IMR-90 (cell line): ENCODE data around the gene PCGF2. TPM values are rescaled to one million over a fixed set of nuclear protein-coding genes. Genes with fewer than 3 reads are reported as not detected.

ENCODE experiments used
- ATAC-seq: fragments of 200-7000 bp; cut with Tn5 transposase; 2 replicates; pipeline ENCODE4 v1.9.1; 2020; ENCODE audit warnings: low read depth, mild to moderate bottlenecking, moderate library complexity
- BruUV-seq: library from RNA; stranded (reverse); fragments of 400-500 nt; replicated peaks from 2 replicates; lab custom pipeline; 2021; lab: Mats Ljungman, UMichigan
- CTCF ChIA-PET: fragments of 300-600 bp; formaldehyde crosslinking; extraction: SDS; loops from one replicate; lab custom pipeline; 2021; ENCODE audit warnings: antibody characterized with exemption; lab: Yijun Ruan, JAX
- POLR2A ChIA-PET: fragments of 300-600 bp; sonication (Branson Sonifier 250); formaldehyde crosslinking; loops from one replicate; lab custom pipeline; 2022; ENCODE audit warnings: antibody characterized with exemption; ENCODE audit not compliant: unreplicated experiment; lab: Charles Lee
- DNase-seq: peaks from one replicate; pipeline ENCODE4 v3.0.0; 2013
- H2AFZ ChIP-seq: replicated peaks from 2 replicates; pipeline ENCODE3; 2013; ENCODE audit warnings: low read length, mild to moderate bottlenecking; ENCODE audit not compliant: poor library complexity
- H2AK5ac ChIP-seq: 2 replicates; pipeline ENCODE4 v1.6.1; 2013; ENCODE audit warnings: low read depth, low read length, inconsistent platforms
- H2AK9ac ChIP-seq: replicated peaks from 2 replicates; pipeline ENCODE3; 2013; ENCODE audit warnings: mild to moderate bottlenecking, low read depth, low read length, moderate library complexity; ENCODE audit not compliant: poor library complexity
- H2BK120ac ChIP-seq: 2 replicates; pipeline ENCODE4 v1.6.1; 2013; ENCODE audit warnings: low read depth, low read length, inconsistent platforms
- H2BK15ac ChIP-seq: 3 replicates; pipeline ENCODE4 v1.6.1; 2013; ENCODE audit warnings: low read depth, low read length, inconsistent platforms
- H2BK20ac ChIP-seq: 2 replicates; pipeline ENCODE4 v1.6.1; 2013; ENCODE audit warnings: low read depth, mild to moderate bottlenecking, inconsistent platforms, low read length, moderate library complexity
- H2BK5ac ChIP-seq: 2 replicates; pipeline ENCODE4 v1.6.1; 2013; ENCODE audit warnings: mild to moderate bottlenecking, low read depth, low read length, inconsistent platforms; ENCODE audit not compliant: poor library complexity, severe bottlenecking
- H3K14ac ChIP-seq: replicated peaks from 2 replicates; pipeline ENCODE4 v1.6.1; 2013; ENCODE audit warnings: low read depth, low read length, inconsistent platforms
- H3K18ac ChIP-seq: 2 replicates; pipeline ENCODE4 v1.6.1; 2013; ENCODE audit warnings: low read depth, low read length, control low read depth
- H3K23ac ChIP-seq: 2 replicates; pipeline ENCODE4 v1.6.1; 2013; ENCODE audit warnings: low read depth, low read length, inconsistent platforms
- H3K27ac ChIP-seq: 2 replicates; pipeline ENCODE4 v1.5.1; 2013; ENCODE audit warnings: mild to moderate bottlenecking, control low read depth, low read length; ENCODE audit not compliant: insufficient read depth
- H3K27me3 ChIP-seq: 2 replicates; pipeline ENCODE4 v1.6.1; 2013; ENCODE audit warnings: low read length; ENCODE audit not compliant: control insufficient read depth, insufficient read depth
- H3K36me3 ChIP-seq: 2 replicates; pipeline ENCODE4 v1.6.1; 2013; ENCODE audit warnings: low read length, mixed read lengths; ENCODE audit not compliant: control insufficient read depth, insufficient read depth
- H3K4ac ChIP-seq: 2 replicates; pipeline ENCODE4 v1.6.1; 2013; ENCODE audit warnings: low read depth, low read length, inconsistent platforms
- H3K4me1 ChIP-seq: 2 replicates; pipeline ENCODE4 v1.6.1; 2013; ENCODE audit warnings: low read length, mixed read lengths; ENCODE audit not compliant: control insufficient read depth, insufficient read depth
- H3K4me2 ChIP-seq: 2 replicates; pipeline ENCODE4 v1.6.1; 2013; ENCODE audit warnings: low read depth, mild to moderate bottlenecking, control low read depth, low read length, moderate library complexity
- H3K4me3 ChIP-seq: 2 replicates; pipeline ENCODE4 v1.5.1; 2013; ENCODE audit warnings: low read depth, mild to moderate bottlenecking, control low read depth, low read length, moderate library complexity; ENCODE audit not compliant: insufficient read depth
- H3K56ac ChIP-seq: 2 replicates; pipeline ENCODE4 v1.6.1; 2013; ENCODE audit warnings: low read length, inconsistent platforms; ENCODE audit not compliant: insufficient read depth; ENCODE audit errors: extremely low read depth
- H3K79me1 ChIP-seq, 2 experiments: 2 replicates each; pipeline ENCODE4 v1.6.1; 2013; ENCODE audit warnings: low read length in 2 of 2, inconsistent platforms in 1 of 2, low read depth in 1 of 2
- H3K9ac ChIP-seq: 2 replicates; pipeline ENCODE4 v1.6.1; 2013; ENCODE audit warnings: low read depth, low read length, control low read depth
- H3K9me1 ChIP-seq: 2 replicates; pipeline ENCODE4 v1.6.1; 2013; ENCODE audit warnings: low read length, inconsistent platforms; ENCODE audit not compliant: insufficient read depth
- H3K9me3 ChIP-seq: 2 replicates; pipeline ENCODE4 v1.6.1; 2013; ENCODE audit warnings: low read length; ENCODE audit not compliant: control insufficient read depth, insufficient read depth
- H4K20me1 ChIP-seq: 2 replicates; pipeline ENCODE4 v1.6.1; 2013; ENCODE audit warnings: low read length, inconsistent platforms; ENCODE audit not compliant: insufficient read depth
- H4K5ac ChIP-seq: 2 replicates; pipeline ENCODE4 v1.6.1; 2013; ENCODE audit warnings: mild to moderate bottlenecking, low read depth, low read length, control low read depth
- H4K8ac ChIP-seq, 2 experiments: 2 replicates each; pipeline ENCODE4 v1.6.1; 2013; ENCODE audit warnings: low read depth in 2 of 2, low read length in 2 of 2, control low read depth in 1 of 2, inconsistent platforms in 1 of 2
- H4K91ac ChIP-seq: 2 replicates; pipeline ENCODE4 v1.6.1; 2013; ENCODE audit warnings: low read depth, low read length, inconsistent platforms; ENCODE audit not compliant: insufficient read depth
- BHLHE40 ChIP-seq: fragments of 150-350 bp; IDR thresholded peaks from 2 replicates; pipeline ENCODE4 v1.6.1; 2016; ENCODE audit warnings: mild to moderate bottlenecking, low read depth, low read length
- CHD1 ChIP-seq: IDR thresholded peaks from 2 replicates; pipeline ENCODE4 v1.6.1; 2012; ENCODE audit warnings: low read depth, low read length, improper control_type of control experiment
- ELK1 ChIP-seq: fragments of 150-350 bp; IDR thresholded peaks from 2 replicates; pipeline ENCODE4 v1.6.1; 2016; ENCODE audit warnings: low read depth, mild to moderate bottlenecking, low read length, moderate library complexity, borderline replicate concordance
- FOS ChIP-seq: fragments of 150-350 bp; IDR thresholded peaks from 2 replicates; pipeline ENCODE4 v1.6.1; 2016; ENCODE audit warnings: low read depth, low read length
- MAFK ChIP-seq: IDR thresholded peaks from 2 replicates; pipeline ENCODE4 v1.6.1; 2012; ENCODE audit warnings: low read depth, low read length, improper control_type of control experiment
- MAZ ChIP-seq: IDR thresholded peaks from 2 replicates; pipeline ENCODE4 v1.6.1; 2012; ENCODE audit warnings: low read depth, mild to moderate bottlenecking, low read length, improper control_type of control experiment, moderate library complexity, borderline replicate concordance
- POLR2A ChIP-seq: IDR thresholded peaks from 2 replicates; pipeline ENCODE4 v1.6.1; 2012; ENCODE audit warnings: mild to moderate bottlenecking, low read depth, low read length
- RAD21 ChIP-seq: IDR thresholded peaks from 2 replicates; pipeline ENCODE4 v1.6.1; 2012; ENCODE audit warnings: low read length, improper control_type of control experiment
- RCOR1 ChIP-seq: IDR thresholded peaks from 2 replicates; pipeline ENCODE4 v1.6.1; 2012; ENCODE audit warnings: mild to moderate bottlenecking, low read length, improper control_type of control experiment; ENCODE audit not compliant: insufficient replicate concordance
- RFX5 ChIP-seq: IDR thresholded peaks from 2 replicates; pipeline ENCODE4 v1.8.0; 2012; ENCODE audit warnings: low read depth, mild to moderate bottlenecking, low read length, moderate library complexity
- SMC3 ChIP-seq: fragments of 150-350 bp; IDR thresholded peaks from 2 replicates; pipeline ENCODE4 v1.6.1; 2016; ENCODE audit warnings: low read depth, mild to moderate bottlenecking, antibody characterized with exemption, low read length, moderate library complexity
- USF2 ChIP-seq: fragments of 150-350 bp; IDR thresholded peaks from 2 replicates; pipeline ENCODE4 v1.6.1; 2017; ENCODE audit warnings: mild to moderate bottlenecking, antibody characterized with exemption, low read length, low read depth
- WGBS, 2 experiments: methylation state at CpG; one replicate each; pipeline versions ENCODE4 v1.1.5 to v1.1.7; 2013; ENCODE audit warnings: missing lambda C conversion rate in 2 of 2; ENCODE audit not compliant: insufficient read length in 1 of 2; ENCODE audit errors: extremely low coverage in 2 of 2; 5-methylcytosine and 5-hydroxymethylcytosine counted together
- dilution Hi-C: fragments of 300-500 bp; cut with HindIII; formaldehyde crosslinking; loops from one replicate; pipeline ENCODE4 v1.14.3; 2018; ENCODE audit warnings: low sequenced_read_pairs; ENCODE audit not compliant: unreplicated experiment
- in situ Hi-C: fragments of 300-500 bp; cut with MboI; formaldehyde crosslinking; loops from 3 replicates; pipeline ENCODE4 v1.14.3; 2019; ENCODE audit warnings: low sequenced_read_pairs, inconsistent platforms, mixed read lengths
- intact Hi-C: fragments of 100-400 bp; cut with micrococcal nuclease; formaldehyde crosslinking; loops from 2 replicates; pipeline ENCODE4 v1.10.0; 2022
- polyA plus RNA-seq, 3 experiments: library from polyadenylated mRNA; depleted of rRNA; stranded (reverse); fragments of >200 nt; gene quantifications; 2 replicates each; pipeline ENCODE4 v1.2.3, GENCODE V29; 2012; ENCODE audit warnings: low replicate concordance in 1 of 3
- total RNA-seq: library from RNA; depleted of rRNA; stranded (reverse); fragments of >200 nt; gene quantifications from 2 replicates; pipeline ENCODE4 v1.2.3, GENCODE V29; 2012

The PCGF2 gene
- total and polyA plus RNA-seq, 2 of the 4 experiments (the other 2 are of a cell fraction), result 1.1 to 18.2 TPM

- TF ChIP-seq RCOR1 (no peak), RFX5 (no peak), SMC3 (no peak)
Observed at GRCh38 chr17:38730526-38731379, 17.4 kb downstream of the PCGF2 start (continued).

GRCh38 chr17:38729886-38730525 is 18.1 kb downstream of the PCGF2 start, which contains the start of gene CISD3:
CISD3 (plus strand) TSS chr17:38730341; CDS start chr17:38730359, 18 bp downstream.
- no peak within 1 kb of the TSS for H2BK20ac ChIP-seq
- peak within 1 kb of the TSS; percentile 99 for H2AK9ac ChIP-seq
- H4K91ac ChIP-seq, result peak within 1 kb of the TSS; percentile 91
- H2AFZ ChIP-seq, result peak within 1 kb of the TSS; percentile 100
- ChIA-PET POLR2A (no interaction called here), CTCF (interaction anchor here (0.5 to 1.8 kb wide), 2 partner anchors 52 to 245 kb away, joined by 3 to 4 read pairs; no protein-coding TSS in a partner anchor)
- no TSS peak for BruUV-seq
- H3K27ac ChIP-seq, result peak within 1 kb of the TSS; percentile 87
- H3K4me2 ChIP-seq, result peak within 1 kb of the TSS; percentile 97
- intact Hi-C loops (no loop called here), dilution Hi-C loops (no loop called here), in situ Hi-C loops (loop anchor here (5.0 kb wide), 1 partner anchor 53 kb away; no protein-coding TSS in a partner anchor)
- ATAC-seq, result peak; percentile 96
- H4K20me1 ChIP-seq, result peaks cover 26% of the 10 kb centered on the region
- H4K5ac ChIP-seq, result peak within 1 kb of the TSS; percentile 71
- H2BK120ac ChIP-seq, result peak within 1 kb of the TSS; percentile 13; the same call in 1 of the 2 replicates
- H4K8ac ChIP-seq, result peak within 1 kb of the TSS; percentile 82 to 97
- no peaks in the 10 kb centered on the region for H3K9me3 ChIP-seq
- peaks cover 12% of the 10 kb centered on the region for H3K4me1 ChIP-seq
- peak within 1 kb of the TSS; percentile 98 for H3K23ac ChIP-seq
- peak within 1 kb of the TSS; percentile 95 for H3K4ac ChIP-seq
- H2BK15ac ChIP-seq, result peak within 1 kb of the TSS; percentile 3; the same call in 1 of the 3 replicates
- peaks cover 11 to 54% of the 10 kb centered on the region in 2 experiments; a peak in 3 of 4 replicates for H3K79me1 ChIP-seq
- DNase-seq, result peak; percentile 76
- H3K18ac ChIP-seq, result peak within 1 kb of the TSS; percentile 80
- peak within 1 kb of the TSS; percentile 78 for H2BK5ac ChIP-seq
- peak within 1 kb of the TSS; percentile 97 for H3K9ac ChIP-seq
- WGBS, 2 experiments, result 4% methylated on average over 42 of the region's 92 CpGs; no CpG with 5 or more reads in 1 of the 2 experiments
- peak within 1 kb of the TSS; percentile 86 for H3K4me3 ChIP-seq
- H3K56ac ChIP-seq, result peak within 1 kb of the TSS; percentile 93
- peaks cover 24% of the 10 kb centered on the region for H3K36me3 ChIP-seq
- peak within 1 kb of the TSS; percentile 98 for H3K14ac ChIP-seq
- H2AK5ac ChIP-seq, result peak within 1 kb of the TSS; percentile 98
- H3K9me1 ChIP-seq, result 0 out of 2 replicates have a peak, but pooled peaks cover 11% of the 10 kb centered on the region
- no peaks in the 10 kb centered on the region for H3K27me3 ChIP-seq
- TF ChIP-seq RFX5 (no peak), CHD1 (no peak), FOS (no peak), RAD21 (peak; percentile 39), BHLHE40 (peak; percentile 55; the same call in 1 of the 2 replicates), POLR2A (no peak), MAFK (no peak), ELK1 (no peak), RCOR1 (no peak), USF2 (no peak), MAZ (peak; percentile 75; the same call in 1 of the 2 replicates), SMC3 (peak; percentile 49)
